DMS79 treated with DMSO at 0.1 percent for 48 hours (cell line): Measurements from ENCODE around the gene HADHB.

ENCODE experiments used
- DNase-seq: peaks from one replicate; lab custom pipeline; 2025; lab: John Stamatoyannopoulos, UW

Gene HADHB

DNA sequence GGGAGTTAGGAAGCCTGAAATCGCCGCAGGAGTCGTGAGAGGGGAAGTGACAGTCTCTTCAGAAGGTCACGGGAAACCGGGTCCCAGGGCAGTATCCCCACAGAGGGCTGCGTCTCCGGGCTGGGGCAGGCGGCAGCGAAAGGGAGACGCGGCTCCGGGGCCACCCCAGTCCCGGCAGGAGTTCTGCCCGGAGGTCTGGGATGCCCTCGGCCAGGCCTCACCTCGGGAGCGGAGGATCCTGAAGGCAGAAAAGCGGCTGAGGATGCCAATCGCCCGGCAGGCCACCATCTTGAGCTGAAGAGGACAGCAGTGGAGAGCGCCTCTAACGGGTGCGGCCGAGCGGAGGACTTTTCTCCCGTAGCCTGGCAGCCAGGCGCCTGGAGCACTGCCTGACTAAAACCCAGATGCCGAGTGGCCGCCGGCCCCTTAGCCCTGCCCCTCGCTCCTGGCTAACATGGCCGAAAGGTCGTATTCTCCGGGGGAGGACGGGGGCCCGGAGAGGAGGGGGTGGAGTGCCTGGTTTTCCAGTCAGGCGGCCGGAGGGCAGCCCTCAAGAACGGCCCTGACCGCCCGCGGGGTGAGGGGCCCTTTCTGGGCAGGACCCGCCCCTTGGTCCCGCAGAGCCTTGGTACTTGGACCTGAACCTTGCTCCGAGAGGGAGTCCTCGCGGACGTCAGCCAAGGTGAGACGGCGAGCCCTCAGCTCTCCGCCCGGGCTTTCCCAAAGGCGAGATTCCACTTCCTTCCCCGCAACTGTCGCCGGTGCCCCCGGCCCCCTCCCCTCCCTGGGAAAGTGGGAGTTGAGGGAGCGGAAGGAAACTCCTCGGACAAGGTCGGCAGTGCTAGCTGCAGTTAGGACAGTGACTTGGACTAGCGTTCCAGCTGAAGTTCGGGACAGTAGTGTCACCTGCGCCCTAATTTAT lies at the start of gene HADHB, which contains the start of gene HADHA:
TSS of gene HADHB (plus strand) at position 631 of the 922 bp plus-strand sequence. CDS start 9,316 bp downstream, outside the sequence.
TSS of gene HADHA (minus strand) at position 324 of the 922 bp plus-strand sequence. CDS start at position 288, 36 bp downstream.
- DNase-seq, result peak; percentile 95

DNA sequence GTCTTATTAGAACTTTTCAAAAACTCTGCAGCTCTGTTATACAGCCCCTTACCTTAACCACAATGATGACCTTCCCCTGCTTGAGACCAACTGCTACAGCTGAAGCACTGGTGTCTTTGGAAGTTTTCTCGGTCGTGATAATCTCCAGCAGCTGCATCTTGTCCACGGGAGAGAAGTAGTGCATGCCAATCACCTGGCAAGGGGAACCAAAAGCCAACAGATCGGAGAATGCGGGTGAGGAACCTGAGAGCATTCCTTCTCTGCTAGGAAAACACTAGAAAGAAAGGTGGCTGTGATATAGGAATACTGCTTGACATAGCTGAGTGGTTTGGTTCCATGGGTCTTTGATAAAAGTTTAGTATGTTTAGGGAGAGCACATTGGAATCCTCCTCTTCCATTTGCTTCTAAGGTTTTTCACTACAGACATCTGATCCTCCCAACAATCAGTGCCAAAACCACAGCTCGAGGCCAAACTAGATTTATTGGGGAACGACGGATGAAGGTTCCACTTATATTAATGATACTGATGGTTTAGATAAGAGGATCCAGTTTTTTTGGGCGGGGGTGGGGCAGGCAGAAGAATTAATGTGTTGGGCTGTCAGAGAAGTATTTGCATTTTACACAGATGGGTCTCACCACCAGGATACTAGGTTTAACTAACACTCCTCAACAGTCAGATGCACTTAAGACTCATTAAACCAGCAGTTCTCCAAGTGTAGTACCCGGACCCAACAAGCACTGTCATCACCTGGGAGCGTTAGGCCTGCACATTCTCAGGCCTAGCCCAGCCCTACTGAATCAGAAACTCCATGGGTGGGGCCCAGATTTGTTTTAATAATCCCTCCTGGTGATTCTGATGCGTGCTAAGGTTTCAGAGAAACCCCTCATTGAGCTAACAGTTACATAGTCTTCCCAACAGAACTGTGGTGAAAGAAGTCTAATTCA lies 49.4 kb upstream of the HADHB start:
- DNase-seq, result peak; percentile 61

DNA sequence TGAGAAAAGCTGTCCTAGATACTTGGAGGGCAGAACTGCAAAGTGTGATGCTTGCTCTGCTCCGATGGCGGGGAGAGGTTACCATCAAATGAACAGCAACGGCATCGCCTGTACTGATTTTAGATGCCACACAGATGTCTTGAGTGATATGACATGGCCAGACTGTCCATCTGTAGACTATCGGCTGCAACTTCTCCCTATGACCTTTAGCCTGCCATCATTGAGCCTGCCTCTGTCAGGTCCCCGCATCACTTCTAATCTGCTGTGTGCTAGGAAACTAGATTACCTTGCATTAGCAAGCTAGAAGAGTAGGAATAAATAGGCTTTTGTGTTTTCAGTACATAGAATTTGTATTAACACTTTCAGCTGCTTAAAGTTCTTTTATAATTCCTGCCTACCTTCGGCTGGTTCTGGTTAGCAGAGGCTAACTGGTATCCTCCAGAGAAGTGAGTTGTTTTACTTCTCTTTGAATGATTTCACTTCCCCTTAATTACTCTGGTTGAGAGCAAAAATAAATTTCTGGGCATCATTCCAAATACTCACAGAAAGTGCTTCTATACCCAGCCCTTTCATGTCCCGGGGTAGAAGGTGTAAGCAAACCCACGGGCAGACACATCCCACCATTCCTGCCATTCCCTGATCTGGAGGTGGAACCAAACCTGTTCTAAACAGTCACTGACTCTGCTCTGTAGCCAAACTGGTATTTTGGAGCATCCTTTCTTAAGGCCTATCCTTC lies 47.9 kb upstream of the HADHB start:
- peak; percentile 50 for DNase-seq

DNA sequence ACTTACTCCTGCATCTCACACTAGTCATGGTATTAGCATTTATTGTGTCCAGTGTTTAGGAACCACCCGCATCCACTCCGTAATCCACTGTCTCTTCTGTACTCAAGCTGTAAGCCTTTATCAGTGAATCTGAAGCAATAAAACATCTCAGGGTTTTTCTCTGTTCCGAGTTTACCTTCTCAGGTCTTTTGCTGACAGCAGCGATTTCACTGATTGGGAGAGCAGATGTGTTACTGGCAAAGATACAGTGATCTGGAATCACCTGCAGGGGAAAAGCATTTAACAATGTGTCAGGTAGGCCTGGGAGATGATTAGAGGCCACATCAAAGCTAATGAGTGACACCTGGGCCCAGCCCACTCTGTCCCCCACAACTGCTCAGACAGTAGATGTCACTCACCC lies 47.2 kb upstream of the HADHB start:
- no peak for DNase-seq

DNA sequence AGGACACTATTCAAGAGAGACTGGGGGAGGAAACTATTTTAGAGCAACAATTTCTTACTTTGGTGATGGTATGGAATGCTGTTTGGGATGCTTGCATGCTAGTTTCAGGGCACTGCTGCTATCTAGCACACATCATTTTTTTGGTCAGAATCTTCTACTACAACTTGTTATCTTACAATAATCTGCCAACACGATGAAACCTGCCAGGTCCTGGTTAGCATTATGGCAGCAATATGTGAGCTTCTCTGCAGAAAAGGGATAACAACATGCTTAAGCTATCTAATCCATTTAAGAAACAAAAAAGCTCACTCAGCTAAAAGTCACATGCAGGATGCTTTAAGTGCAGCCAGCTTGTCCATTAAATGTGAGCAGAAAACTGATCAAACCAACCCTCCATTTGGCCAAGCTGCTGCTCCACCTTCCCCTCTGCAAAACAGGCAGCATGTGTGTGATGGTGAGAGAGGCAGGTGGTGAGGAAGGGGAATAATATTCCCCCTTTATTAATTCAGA lies 41.7 kb upstream of the HADHB start:
- no peak for DNase-seq

DNA sequence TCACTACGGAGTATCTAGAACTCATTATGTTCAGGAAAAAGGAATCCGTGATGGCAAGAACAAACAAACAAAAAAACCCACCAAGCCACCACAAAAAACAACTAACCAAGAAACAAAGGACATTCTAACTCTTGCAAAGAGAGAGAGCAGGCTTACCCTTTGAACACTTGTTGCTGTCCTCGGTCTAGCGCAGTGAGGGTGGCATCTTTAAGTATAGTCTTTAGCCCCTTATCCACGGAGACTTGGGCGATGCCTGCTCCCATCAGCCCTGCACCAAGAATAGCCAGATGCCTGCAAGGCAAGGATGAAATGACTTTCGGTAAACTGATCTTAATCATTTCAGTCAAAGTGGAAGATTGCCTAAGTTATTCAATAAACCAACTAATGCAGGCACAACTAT lies 40.8 kb upstream of the HADHB start:
- no peak for DNase-seq

DNA sequence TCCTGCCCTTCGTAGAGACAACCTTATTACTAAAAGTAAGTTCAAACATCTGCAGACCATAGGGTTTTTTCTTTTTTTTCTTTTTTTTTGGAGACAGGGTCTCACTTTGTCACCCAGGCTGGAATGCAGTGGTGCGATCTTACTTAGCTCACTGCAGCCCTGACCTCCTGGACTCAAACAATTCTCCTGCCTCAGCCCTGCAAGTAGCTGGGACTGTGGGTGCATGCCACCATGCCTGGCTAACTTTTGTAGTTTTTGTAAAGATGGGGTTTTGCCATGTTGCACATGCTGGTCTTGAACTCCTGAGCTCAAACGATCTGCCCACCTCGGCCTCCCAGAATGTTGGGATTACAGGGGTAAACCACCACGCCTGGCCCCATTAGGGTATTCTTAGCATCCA lies 32.7 kb upstream of the HADHB start:
- DNase-seq, result no peak

DNA sequence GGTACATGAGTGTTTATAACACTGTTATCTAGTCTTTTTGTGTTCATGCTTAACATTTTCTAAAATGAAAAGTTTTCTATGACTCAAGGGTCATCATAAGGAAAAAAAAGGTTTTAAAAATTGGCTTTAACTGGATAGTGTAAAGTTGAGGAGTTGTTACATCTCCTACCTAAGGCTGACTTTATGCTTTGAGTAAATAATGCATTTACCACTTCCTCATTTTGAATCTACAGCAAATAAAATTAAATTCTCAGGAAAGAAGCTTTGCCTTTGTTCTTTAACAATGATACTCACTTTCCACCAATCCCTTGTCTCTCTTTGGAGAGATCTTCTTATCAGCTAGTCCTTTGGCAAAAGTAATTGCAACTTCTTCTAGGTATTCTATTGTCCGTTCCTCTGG lies 30.0 kb upstream of the HADHB start:
- no peak for DNase-seq

DNA sequence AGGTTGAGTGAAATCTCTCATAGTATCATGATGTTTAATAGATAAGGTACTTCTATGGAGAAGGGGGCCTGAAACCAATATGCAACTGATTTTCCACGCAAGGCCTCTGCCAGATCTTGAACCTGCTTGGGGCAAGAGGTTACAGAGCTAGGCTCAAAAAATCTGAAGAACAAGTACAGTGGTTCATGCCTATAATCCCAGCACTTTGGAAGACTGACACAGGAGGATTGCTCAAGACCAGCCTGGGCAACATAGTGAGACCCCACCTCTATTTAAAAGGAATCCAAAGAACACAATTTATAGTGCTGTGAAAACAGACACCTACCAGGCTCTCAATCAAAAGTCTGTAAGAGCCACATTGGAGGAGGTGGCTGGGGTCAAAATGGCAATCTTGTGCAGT lies 28.9 kb upstream of the HADHB start:
- DNase-seq, result no peak

DNA sequence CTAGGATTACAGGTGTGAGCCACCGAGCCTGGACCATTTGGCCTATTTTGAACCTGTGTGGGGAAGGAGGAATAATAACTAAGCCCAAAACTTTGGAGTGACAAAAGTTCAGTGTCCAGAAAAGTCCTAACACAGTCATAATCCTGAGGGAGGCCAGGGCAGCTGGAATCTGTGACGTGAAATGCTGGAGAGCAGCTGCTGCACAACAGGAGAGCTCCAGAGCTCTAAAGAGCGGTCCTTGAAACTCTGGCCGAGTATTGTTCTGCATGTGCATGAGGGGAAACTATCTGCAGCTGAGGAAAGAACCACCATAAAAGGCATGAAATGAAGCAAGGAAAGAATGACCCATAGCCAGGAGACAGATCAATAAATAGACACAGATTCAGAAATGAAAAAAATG lies 28.2 kb upstream of the HADHB start:
- no peak for DNase-seq

DNA sequence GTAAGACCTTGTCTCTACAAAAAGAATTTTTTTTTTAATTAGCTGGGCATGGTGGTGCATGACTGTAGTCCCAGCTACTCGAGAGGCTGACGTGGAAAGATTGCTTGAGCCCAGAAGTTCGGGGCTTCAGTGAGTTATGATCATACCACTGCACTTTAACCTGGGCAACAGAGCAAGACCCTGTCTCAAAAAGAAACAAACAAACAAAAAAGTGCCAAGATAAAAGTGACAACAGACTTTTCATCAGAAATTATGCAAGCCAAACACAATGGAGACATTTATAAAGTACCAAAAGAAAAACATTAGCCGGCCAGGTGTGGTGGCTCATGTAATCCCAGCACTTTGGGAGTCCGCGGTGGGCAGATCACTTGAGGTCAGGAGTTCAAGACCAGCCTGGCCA lies 27.0 kb upstream of the HADHB start:
- DNase-seq, result no peak

DNA sequence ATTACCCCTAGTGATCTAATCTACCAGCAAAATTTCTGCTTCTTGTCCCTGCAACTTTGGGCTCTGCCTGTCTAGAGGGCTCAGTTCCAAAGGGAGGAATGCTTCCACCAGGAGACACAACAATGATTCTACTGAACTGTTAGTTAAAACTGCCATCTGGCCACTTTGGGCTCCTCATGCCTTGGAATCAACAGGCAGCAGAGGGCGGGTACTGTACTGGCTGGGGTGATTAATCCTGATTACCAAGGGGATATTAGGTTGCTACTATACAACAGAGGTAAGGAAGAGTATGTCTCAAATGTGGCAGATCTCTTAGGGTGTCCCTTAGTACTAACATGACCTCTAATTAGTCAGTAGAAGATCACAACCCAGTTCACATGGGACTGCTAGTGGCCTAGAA lies 21.7 kb upstream of the HADHB start:
- DNase-seq, result no peak

DNA sequence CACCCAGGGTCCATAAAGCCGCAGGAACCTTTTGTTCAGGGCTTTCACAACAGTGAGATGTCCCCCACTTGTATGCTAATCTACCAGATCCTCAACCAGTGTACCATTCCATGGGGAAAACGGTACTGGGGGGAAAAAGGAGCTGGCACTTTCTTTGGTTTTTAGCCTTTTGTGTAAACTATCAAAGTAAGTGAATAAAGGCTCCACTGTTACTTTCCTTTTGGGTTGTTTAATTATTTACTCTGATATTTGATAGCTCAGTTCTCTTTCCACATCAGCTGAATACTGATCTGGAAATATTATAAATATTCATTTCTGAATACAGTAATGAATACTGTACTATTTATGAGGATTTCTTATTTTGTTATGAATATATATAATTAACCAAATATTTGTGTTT lies 20.6 kb upstream of the HADHB start:
- no peak for DNase-seq

DNA sequence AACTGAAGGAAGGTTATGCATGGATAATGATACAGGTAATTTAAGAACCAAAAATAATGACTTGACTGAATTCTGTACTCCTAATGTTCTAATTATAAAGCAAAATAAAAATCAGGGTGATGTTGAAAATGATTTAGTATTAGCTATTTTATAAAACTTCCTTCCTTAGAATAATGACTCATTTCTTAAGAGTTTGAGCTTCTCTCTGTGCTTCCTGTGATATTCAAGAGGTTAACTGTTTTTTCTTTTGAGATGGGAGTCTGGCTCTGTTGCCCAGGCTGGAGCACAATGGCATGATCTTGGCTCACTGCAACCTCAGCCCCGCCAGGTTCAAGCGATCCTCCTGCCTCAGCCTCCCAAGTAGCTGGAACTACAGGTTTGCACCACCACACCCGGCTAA lies 15.1 kb upstream of the HADHB start:
- no peak for DNase-seq

DNA sequence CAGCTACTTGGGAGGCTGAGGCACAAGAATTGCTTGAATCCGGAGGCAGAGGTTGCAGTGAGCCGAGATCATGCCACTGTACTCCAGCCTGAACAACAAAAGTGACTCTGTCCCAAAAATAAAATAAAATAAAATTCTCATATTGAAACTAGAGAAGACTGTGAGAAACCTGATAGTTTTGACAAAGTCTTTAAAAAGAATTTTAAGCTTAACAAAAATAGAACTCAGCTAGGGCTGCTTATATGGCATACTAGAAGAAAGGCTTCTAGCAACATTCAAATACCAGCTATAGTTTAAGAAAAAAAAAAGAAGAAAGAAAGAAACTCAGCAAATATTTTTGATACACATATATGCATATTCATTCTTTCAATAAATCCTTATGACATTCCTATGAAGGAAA lies 13.9 kb upstream of the HADHB start:
- no peak for DNase-seq

DNA sequence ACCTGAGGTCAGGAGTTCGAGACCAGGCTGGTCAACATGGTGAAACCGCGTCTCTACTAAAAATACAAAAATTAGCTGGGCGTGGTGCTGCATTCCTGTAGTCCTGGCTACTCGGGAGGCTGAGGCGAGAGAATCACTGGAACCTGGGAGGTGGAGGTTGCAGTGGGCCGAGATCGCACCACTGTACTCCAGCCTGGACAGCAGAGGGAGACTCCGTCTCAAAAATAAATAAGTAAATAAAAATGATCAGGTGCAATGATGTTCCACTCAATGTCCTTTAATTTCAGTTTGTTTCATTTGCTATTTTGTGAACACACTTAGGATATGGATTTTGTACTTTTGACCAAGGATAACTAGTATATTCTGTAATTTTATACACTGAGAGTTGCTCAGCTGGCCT lies 9.7 kb upstream of the HADHB start:
- DNase-seq, result no peak

DNA sequence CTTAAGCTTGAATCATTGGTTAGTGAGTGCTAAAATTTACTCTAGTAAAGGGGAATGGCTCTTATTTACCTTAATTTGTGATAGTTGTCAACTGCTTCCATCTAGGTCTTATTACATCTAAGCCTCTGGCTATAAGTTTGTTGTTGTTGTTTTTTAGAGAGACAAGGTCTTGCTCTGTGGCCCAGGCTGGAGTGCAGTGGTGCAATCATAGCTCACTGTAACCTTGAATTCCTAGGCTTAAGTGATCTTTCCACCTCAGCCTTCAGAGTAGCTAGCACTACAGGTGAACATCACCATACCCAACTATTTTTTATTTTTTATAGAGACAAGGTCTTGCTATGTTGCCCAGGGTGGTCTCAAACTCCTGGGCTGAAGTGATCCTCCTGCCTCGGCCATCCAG lies 6.9 kb upstream of the HADHB start:
- no peak for DNase-seq

DNA sequence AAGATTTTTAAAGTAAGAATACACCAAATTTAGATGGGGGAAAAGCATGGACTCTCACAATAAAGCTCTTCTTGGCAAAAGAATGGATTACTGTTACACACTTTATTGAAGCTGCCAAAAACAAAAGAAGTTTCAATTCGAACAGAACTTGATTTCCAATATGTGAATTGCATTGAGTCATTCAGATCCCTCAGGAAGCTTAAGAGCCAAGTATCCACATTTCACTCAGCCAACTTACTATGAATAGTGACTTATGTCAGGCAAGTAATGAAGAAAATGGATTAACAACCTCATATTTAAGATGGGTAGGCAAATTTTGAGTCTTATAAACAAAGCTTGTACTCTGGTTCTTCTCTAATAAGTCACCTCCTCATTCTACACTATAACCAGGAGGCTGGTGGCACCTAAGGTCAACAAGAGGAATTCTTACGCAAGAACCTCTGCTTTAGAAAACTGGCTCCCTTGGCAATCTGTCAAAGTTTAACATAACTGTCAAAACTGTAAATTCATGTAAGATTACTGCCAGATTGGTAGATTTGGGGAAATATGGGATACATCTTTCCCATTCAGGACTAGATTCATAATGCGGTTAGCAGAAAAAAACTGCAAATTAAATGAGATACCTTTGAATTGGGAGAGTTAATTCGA lies 6.3 kb upstream of the HADHB start:
- no peak for DNase-seq

DNA sequence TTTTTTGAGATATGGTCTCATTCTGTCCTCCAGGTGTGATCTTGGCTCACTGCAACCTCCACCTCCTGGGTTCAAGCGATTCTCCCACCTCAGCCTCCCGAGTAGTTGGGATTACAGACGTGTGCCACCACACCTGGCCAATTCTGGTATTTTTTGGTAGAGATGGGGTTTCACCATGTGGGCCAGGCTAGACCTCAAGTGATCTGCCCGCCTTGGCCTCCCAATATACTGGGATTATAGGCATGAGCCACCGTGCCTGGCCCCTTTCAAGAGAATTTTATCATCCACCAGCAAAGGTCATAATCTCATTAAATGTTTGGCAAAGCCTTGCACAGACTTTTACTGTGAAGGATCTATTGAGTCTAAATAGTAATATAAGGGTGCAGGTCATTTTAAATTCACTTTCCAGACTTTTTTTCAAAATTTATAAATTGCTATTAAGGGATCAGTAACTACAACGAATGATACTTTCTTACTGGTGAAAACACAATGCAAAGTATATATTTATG lies 2.8 kb upstream of the HADHB start:
- no peak for DNase-seq

DNA sequence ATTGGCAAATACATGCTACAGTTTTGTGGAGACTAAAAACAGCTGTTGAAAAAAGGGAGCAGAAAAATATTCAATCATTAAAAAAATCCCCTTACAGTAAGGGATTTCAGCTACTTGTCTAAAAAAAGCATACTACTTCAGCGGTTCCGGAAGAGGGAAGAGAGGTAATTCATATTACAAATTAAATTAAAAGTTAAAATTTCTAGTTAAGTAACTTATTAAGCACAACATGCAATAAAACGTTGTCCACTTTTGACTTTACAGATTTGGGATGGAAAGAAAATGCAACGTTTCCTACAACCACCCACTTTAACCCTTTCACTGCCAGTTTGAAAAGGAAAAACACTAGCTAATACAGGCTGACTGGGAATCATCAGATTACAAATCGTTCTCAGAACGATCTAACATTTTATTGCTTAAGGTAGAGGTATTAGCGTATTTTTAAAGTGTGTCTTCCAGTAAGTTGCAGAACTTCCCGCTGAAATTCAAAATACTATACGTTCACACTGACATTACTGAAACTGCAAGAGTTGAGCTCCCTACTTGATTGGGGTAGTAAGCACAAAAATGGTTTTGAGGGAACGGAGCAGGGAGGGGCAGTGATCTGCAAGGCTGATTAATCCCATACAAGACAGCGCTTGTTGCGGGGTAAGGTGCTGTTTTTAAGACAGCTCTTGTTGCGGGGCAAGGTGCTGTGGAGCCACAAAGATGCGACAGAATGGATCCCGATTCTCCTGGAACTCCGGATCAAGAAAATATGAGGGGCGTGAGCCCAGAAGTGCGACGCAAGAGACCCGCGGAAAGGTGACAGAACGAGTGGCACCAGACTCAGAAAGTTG lies 1.1 kb upstream of the HADHB start:
- peak; percentile 38 for DNase-seq
